Activated T-helper 2 cell treated with anti-CD3 and anti-CD28 coated beads, Interferon-gamma antibody, Interleukin-2, Interleukin-4, amounts not matched to agents 10 μg/mL and 5 μg/mL and 100 μg/mL, durations not matched to agents 14 hours and 24 hours and 36 hours (primary cell): ENCODE data around the gene ZAP70. TPM values are rescaled to one million over a fixed set of nuclear protein-coding genes. Genes with fewer than 3 reads are reported as not detected.

Experiments
- DNase-seq: peaks from one replicate; pipeline ENCODE4 v3.0.0; 2021; ENCODE audit warnings: low spot score
- H3K27ac Mint-ChIP-seq: one replicate; pipeline ENCODE4 v1.8.0; 2021; ENCODE audit warnings: mixed read lengths
- H3K27me3 Mint-ChIP-seq: one replicate; pipeline ENCODE4 v1.8.0; 2021; ENCODE audit warnings: low read depth, mixed read lengths
- H3K36me3 Mint-ChIP-seq: one replicate; pipeline ENCODE4 v1.8.0; 2021; ENCODE audit warnings: low read depth, mixed read lengths
- H3K4me1 Mint-ChIP-seq: one replicate; pipeline ENCODE4 v1.8.0; 2021; ENCODE audit warnings: low read depth, mixed read lengths
- H3K4me3 Mint-ChIP-seq: one replicate; pipeline ENCODE4 v1.8.0; 2021; ENCODE audit warnings: low read depth, mild to moderate bottlenecking, moderate library complexity, mixed read lengths
- H3K9me3 Mint-ChIP-seq: one replicate; pipeline ENCODE4 v1.8.0; 2021; ENCODE audit warnings: mixed read lengths
- intact Hi-C: fragments of 100-400 bp; cut with micrococcal nuclease; formaldehyde crosslinking; loops from one replicate; pipeline ENCODE4 v1.15.1; 2023
- total RNA-seq: library from RNA; stranded (reverse); gene quantifications from 2 replicates; pipeline ENCODE4 v1.2.3, GENCODE V29; 2022

The ZAP70 gene
- total RNA-seq, 1 donor from 2014 or later = 234 TPM

DNA sequence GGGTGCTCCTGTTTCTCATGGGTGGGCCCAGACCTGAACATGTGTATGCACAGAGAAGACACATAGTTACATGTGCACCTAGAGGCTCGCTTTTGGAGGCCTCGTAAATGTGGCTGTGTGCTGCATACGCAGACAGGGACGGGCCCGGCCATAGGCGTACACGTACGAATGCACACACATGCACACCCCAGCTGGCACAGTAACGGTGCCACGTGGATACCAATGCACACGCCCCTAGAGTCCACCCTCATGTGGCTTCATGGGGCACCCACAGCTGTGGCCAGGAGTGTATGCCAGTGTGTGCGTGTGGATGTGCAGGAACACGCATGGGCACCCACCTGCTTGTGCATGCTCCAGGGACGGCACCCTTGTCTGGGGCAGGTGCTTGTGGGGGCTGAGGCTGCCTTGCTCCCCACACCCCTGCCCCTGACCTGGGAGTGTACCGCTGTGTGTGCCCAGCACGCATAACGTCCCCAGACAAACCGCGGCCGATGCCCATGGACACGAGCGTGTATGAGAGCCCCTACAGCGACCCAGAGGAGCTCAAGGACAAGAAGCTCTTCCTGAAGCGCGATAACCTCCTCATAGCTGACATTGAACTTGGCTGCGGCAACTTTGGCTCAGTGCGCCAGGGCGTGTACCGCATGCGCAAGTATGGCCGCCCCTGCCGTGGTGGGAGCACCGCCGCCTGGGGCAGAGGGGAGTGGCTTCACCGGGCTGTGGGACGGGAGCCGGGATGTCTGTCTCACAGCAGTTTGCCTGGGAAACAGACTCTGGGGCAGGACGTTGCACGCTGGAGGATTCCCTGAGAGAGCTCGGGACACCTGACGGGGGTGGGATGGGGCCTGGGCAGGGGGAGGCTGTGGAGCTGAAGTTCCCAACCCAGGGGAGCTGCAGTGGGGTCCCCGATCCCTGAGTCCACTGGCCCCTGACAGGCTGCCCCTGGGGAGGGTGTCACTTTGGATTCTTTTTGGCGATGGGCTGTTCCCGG is 21.0 kb downstream of the ZAP70 start:
- intact Hi-C loops = no loop called here
- Mint-ChIP-seq H3K27ac (no peak overlapping the region), H3K27me3 (no peaks in the 10 kb centered on the region), H3K4me3 (no peak overlapping the region), H3K36me3 (peaks cover 78% of the 10 kb centered on the region), H3K9me3 (peaks cover 10% of the 10 kb centered on the region), H3K4me1 (peaks cover 7% of the 10 kb centered on the region)
- DNase-seq = no peak

- Mint-ChIP-seq H3K4me3 (no peak overlapping the region), H3K4me1 (peaks cover 7% of the 10 kb centered on the region), H3K27me3 (no peaks in the 10 kb centered on the region), H3K27ac (no peak overlapping the region), H3K36me3 (peaks cover 70% of the 10 kb centered on the region), H3K9me3 (peaks cover 2% of the 10 kb centered on the region)
- intact Hi-C loops = no loop called here
- no peak for DNase-seq
Measured at GRCh38 chr2:97735161-97735561, 21.8 kb downstream of the ZAP70 start.

GRCh38 chr2:97736185-97736584 is 22.8 kb downstream of the ZAP70 start:
- DNase-seq = no peak
- no peaks in the 10 kb centered on the region for H3K9me3 Mint-ChIP-seq
- intact Hi-C loops = no loop called here
- no peak overlapping the region for H3K27ac Mint-ChIP-seq
- H3K4me1 Mint-ChIP-seq = peaks cover 11% of the 10 kb centered on the region
- no peak overlapping the region for H3K4me3 Mint-ChIP-seq
- H3K27me3 Mint-ChIP-seq = no peaks in the 10 kb centered on the region
- peaks cover 68% of the 10 kb centered on the region for H3K36me3 Mint-ChIP-seq

DNA sequence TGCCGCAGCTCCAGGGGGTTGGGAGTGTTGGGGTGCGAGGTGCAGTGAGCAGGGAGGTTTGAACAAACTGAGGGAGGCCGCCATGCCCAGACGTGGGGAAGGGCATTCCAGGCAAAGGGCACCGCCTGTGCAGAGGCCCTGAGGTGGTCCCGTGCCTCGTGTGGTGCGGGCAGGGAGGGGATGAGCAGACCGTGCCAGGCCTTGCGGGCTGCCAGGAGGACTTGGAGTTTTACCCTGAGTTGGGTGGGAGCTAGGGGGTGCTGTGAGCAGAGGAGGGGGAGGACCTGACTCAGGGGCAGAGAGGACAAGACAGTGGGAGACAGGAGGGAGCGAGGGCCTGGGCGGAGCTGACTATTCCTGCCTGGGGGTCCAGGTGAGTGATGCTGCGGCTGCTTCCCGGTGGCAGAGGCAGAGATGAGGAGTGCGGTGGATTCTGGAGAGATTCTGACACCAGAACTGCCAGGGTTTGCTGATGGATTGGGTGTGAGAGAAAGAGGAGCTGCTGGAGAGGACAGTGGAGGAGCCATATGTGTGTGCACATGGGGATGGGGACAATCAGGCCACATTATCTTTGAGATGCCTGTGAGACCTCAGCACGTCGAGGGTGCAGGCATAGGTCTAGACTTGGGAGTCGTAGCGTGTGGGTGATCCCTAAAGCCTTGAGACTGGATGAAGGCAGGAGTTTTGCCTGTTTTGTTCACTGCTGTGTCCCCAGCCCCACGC is 23.4 kb downstream of the ZAP70 start:
- peaks cover 68% of the 10 kb centered on the region for H3K36me3 Mint-ChIP-seq
- intact Hi-C loops = no loop called here
- no peaks in the 10 kb centered on the region for H3K27me3 Mint-ChIP-seq

DNA sequence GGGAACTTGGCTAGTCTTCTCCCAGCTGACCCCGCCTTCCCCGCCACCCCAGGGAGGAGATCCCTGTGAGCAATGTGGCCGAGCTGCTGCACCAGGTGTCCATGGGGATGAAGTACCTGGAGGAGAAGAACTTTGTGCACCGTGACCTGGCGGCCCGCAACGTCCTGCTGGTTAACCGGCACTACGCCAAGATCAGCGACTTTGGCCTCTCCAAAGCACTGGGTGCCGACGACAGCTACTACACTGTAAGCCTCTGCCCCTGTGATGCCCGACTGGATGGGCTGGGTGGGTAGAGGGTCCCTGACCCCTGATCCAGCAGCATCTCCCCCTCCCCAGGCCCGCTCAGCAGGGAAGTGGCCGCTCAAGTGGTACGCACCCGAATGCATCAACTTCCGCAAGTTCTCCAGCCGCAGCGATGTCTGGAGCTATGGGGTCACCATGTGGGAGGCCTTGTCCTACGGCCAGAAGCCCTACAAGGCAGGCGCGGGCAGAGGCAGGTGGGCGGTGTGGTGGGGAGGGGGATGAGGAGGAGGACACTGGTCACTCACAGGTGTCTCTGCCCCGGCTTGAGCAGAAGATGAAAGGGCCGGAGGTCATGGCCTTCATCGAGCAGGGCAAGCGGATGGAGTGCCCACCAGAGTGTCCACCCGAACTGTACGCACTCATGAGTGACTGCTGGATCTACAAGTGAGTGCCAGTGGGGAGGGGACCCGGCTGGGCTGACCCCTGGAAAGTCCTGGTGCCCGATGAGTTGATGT is 24.2 kb downstream of the ZAP70 start:
- peaks cover 68% of the 10 kb centered on the region for H3K36me3 Mint-ChIP-seq
- peaks cover 17% of the 10 kb centered on the region for H3K4me1 Mint-ChIP-seq
- DNase-seq = no peak
- intact Hi-C loops = no loop called here
- no peaks in the 10 kb centered on the region for H3K27me3 Mint-ChIP-seq
- no peaks in the 10 kb centered on the region for H3K9me3 Mint-ChIP-seq
- no peak overlapping the region for H3K27ac Mint-ChIP-seq
- H3K4me3 Mint-ChIP-seq = no peak overlapping the region

More for the DNA sequence above, 23.4 kb downstream of the ZAP70 start:
- no peaks in the 10 kb centered on the region for H3K9me3 Mint-ChIP-seq
- no peak overlapping the region for H3K4me3 Mint-ChIP-seq
- H3K4me1 Mint-ChIP-seq = peaks cover 9% of the 10 kb centered on the region
- no peak overlapping the region for H3K27ac Mint-ChIP-seq
- DNase-seq = no peak

- H3K4me3 Mint-ChIP-seq = no peak overlapping the region
- H3K27me3 Mint-ChIP-seq = no peaks in the 10 kb centered on the region
- peaks cover 70% of the 10 kb centered on the region for H3K36me3 Mint-ChIP-seq
- H3K27ac Mint-ChIP-seq = peak overlapping the region; percentile 13
- intact Hi-C loops = no loop called here
- no peaks in the 10 kb centered on the region for H3K9me3 Mint-ChIP-seq
- H3K4me1 Mint-ChIP-seq = peaks cover 23% of the 10 kb centered on the region
- no peak for DNase-seq
Measured at GRCh38 chr2:97738179-97739019, 25.0 kb downstream of the ZAP70 start.

- Mint-ChIP-seq H3K27me3 (no peaks in the 10 kb centered on the region), H3K27ac (peak overlapping the region; percentile 13), H3K9me3 (no peaks in the 10 kb centered on the region), H3K36me3 (peaks cover 72% of the 10 kb centered on the region), H3K4me1 (peaks cover 31% of the 10 kb centered on the region), H3K4me3 (no peak overlapping the region)
- DNase-seq = no peak
- intact Hi-C loops = no loop called here
Measured at GRCh38 chr2:97739020-97739892, 25.9 kb downstream of the ZAP70 start.

DNA sequence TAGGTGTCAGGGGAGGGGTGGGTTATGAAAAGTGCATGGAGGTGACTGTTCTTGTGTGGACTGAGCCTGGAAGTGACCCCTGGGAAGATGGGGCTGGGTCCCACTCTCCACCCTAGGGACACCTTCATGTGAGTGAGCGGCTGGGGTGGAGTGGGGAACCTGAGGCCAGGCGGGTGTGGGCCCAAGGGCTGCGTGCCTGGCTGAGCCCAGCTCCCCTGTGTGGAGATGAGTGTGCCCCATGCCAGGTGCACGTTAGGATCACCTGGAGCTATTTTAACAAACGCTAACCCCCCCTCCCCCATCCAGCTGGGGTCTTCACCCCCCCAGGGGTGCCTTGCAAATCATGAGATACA is 26.5 kb downstream of the ZAP70 start:
- Mint-ChIP-seq H3K4me1 (peaks cover 36% of the 10 kb centered on the region), H3K9me3 (no peaks in the 10 kb centered on the region), H3K27me3 (no peaks in the 10 kb centered on the region), H3K27ac (no peak overlapping the region), H3K4me3 (no peak overlapping the region), H3K36me3 (peaks cover 71% of the 10 kb centered on the region)
- no peak for DNase-seq
- intact Hi-C loops = no loop called here

- Mint-ChIP-seq H3K27ac (peak overlapping the region; percentile 54), H3K4me1 (peaks cover 41% of the 10 kb centered on the region), H3K4me3 (no peak overlapping the region), H3K36me3 (peaks cover 70% of the 10 kb centered on the region), H3K27me3 (no peaks in the 10 kb centered on the region), H3K9me3 (no peaks in the 10 kb centered on the region)
- no peak for DNase-seq
- intact Hi-C loops = no loop called here
Measured at GRCh38 chr2:97740590-97741182, 27.3 kb downstream of the ZAP70 start.

DNA sequence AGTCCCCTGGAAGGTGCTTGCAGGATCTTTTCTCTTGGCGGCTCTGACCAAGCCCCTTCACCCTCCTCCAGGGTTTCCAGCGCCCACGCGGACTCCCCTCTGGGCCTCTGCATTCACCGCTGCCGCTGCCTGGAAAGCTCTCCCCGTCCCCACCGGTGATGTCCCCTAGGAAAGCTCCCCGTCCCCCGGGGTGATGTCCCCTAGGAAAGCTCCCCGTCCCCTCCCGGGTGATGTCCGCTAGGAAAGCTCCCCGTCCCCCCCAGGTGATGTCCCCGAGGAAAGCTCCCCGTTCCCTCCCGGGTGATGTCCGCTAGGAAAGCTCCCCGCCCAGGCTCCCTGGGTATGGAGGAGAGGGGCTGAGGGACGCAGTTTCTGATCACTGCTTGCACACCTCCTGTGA is 27.9 kb downstream of the ZAP70 start:
- Mint-ChIP-seq H3K27me3 (no peaks in the 10 kb centered on the region), H3K9me3 (no peaks in the 10 kb centered on the region), H3K27ac (no peak overlapping the region), H3K36me3 (peaks cover 71% of the 10 kb centered on the region), H3K4me3 (no peak overlapping the region), H3K4me1 (peaks cover 44% of the 10 kb centered on the region)
- intact Hi-C loops = no loop called here
- DNase-seq = no peak

DNA sequence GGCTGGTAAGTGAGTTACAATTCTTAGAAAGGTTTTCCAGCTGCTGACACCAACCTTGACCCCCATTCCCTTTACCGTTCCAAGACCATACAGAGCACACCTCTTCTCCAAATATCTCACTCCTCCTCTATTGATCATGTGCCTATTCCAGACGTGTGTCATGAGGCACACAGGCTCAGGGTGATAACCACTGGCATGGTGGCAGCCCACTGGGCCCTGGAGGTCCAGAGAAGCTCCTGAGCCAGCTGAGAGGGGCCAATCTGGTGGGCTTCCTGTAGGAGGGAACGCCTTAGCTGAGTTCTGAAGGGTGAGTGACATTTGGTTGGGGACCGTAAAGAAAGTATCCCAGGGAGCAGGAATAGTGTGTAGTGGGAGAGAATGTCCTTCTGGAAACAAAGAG is 28.3 kb downstream of the ZAP70 start:
- no peaks in the 10 kb centered on the region for H3K27me3 Mint-ChIP-seq
- H3K9me3 Mint-ChIP-seq = no peaks in the 10 kb centered on the region
- intact Hi-C loops = no loop called here
- H3K36me3 Mint-ChIP-seq = peaks cover 67% of the 10 kb centered on the region
- H3K27ac Mint-ChIP-seq = peak overlapping the region; percentile 87
- H3K4me3 Mint-ChIP-seq = no peak overlapping the region
- H3K4me1 Mint-ChIP-seq = peaks cover 48% of the 10 kb centered on the region
- DNase-seq = no peak
